Nephron progenitor cell (in vitro differentiated cells): ENCODE measurements around the gene RASL10B.

Experiments used
- DNase-seq: peaks from one replicate; pipeline ENCODE4 v3.0.0; 2021
- H3K27ac Mint-ChIP-seq: 2 replicates; pipeline ENCODE4 v1.8.0; 2021; ENCODE audit warnings: mild to moderate bottlenecking, moderate library complexity, mixed read lengths
- H3K27me3 Mint-ChIP-seq: 2 replicates; pipeline ENCODE4 v1.8.0; 2021; ENCODE audit warnings: mild to moderate bottlenecking, low read depth, mixed read lengths; ENCODE audit not compliant: poor library complexity
- H3K36me3 Mint-ChIP-seq: 2 replicates; pipeline ENCODE4 v1.8.0; 2021; ENCODE audit warnings: low read depth, mixed read lengths
- H3K4me1 Mint-ChIP-seq: 2 replicates; pipeline ENCODE4 v1.8.0; 2021; ENCODE audit warnings: mixed read lengths
- H3K4me3 Mint-ChIP-seq: 2 replicates; pipeline ENCODE4 v1.8.0; 2021; ENCODE audit warnings: mild to moderate bottlenecking, moderate library complexity, mixed read lengths
- H3K9me3 Mint-ChIP-seq: 2 replicates; pipeline ENCODE4 v1.8.0; 2021; ENCODE audit warnings: mild to moderate bottlenecking, moderate library complexity, mixed read lengths
- CTCF ChIP-seq: fragments of 200-600 bp; sonication (generic); IDR thresholded peaks from 2 replicates; pipeline ENCODE4 v1.5.0; 2021; ENCODE audit warnings: antibody characterized with exemption

RASL10B gene

DNA sequence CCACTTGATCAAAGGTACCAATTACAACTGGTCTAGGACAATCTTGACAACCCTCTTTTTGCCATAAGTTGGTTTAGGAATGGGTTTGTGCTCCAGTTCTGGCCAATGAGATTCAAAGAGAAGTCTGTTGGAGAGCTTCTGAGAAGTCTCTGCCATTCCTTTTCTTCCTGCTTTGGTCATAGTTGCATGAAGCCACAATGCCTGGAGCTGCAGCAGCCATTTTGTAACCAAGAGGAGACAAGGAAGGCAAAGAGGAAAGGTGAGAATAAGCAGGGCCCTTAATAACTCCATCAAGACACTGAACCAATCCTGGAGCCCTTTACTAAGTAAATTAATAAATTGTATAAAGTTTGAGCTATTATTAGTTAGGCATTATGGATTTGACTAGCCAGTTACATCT is 25.8 kb downstream of the RASL10B start:
- Mint-ChIP-seq H3K9me3 (no peaks in the 10 kb centered on the region), H3K4me3 (no peak overlapping the region)

DNA sequence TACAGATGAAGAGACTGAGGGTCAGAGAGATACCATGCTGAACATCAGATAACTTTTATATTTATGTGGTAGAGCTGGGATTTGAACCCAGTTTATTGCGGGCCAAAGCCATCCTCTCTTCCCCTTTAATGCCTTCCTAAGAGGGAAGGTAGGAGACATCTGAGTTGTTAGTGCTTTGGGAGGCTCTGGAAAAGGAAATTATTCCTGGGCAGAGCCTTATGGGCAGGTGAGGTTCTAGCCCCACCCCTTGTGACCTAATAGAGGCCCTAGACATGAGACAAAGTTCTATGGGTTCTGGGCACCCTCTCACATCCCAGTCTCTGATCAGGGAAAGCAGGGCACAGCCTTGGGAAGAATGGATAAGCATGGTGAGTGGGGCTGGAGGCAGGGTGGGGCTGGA is 29.1 kb downstream of the RASL10B start, which contains the start of gene C17orf50:
C17orf50 (plus strand) TSS at position 301 of the 400 bp plus-strand sequence; CDS start at position 356, 55 bp downstream.
- peaks cover 14% of the 10 kb centered on the region for H3K27me3 Mint-ChIP-seq
- no peaks in the 10 kb centered on the region for H3K9me3 Mint-ChIP-seq
- no peak for TF ChIP-seq CTCF
- no peak within 1 kb of the TSS for H3K4me3 Mint-ChIP-seq
- H3K4me1 Mint-ChIP-seq: peaks cover 18% of the 10 kb centered on the region
- DNase-seq: no peak
- H3K27ac Mint-ChIP-seq: no peak within 1 kb of the TSS
- H3K36me3 Mint-ChIP-seq: no peaks in the 10 kb centered on the region

More for the DNA sequence above, 25.8 kb downstream of the RASL10B start:
- Mint-ChIP-seq H3K27me3 (peaks cover 19% of the 10 kb centered on the region), H3K36me3 (no peaks in the 10 kb centered on the region), H3K27ac (no peak overlapping the region), H3K4me1 (peaks cover 12% of the 10 kb centered on the region)
- TF ChIP-seq CTCF: no peak
- DNase-seq: no peak

GRCh38 chr17:35761601-35762000 is 30.2 kb downstream of the RASL10B start:
- Mint-ChIP-seq H3K4me1 (peaks cover 25% of the 10 kb centered on the region), H3K9me3 (no peaks in the 10 kb centered on the region), H3K36me3 (no peaks in the 10 kb centered on the region), H3K27me3 (peaks cover 11% of the 10 kb centered on the region), H3K4me3 (no peak overlapping the region), H3K27ac (no peak overlapping the region)
- DNase-seq: no peak
- TF ChIP-seq CTCF: no peak

GRCh38 chr17:35763767-35764122 is 32.3 kb downstream of the RASL10B start:
- DNase-seq: no peak
- peak overlapping the region; percentile 74 for H3K4me3 Mint-ChIP-seq
- peaks cover 24% of the 10 kb centered on the region for H3K4me1 Mint-ChIP-seq
- H3K36me3 Mint-ChIP-seq: no peaks in the 10 kb centered on the region
- peaks cover 24% of the 10 kb centered on the region for H3K27me3 Mint-ChIP-seq
- TF ChIP-seq CTCF: no peak
- H3K27ac Mint-ChIP-seq: peak overlapping the region; percentile 22
- H3K9me3 Mint-ChIP-seq: no peaks in the 10 kb centered on the region

DNA sequence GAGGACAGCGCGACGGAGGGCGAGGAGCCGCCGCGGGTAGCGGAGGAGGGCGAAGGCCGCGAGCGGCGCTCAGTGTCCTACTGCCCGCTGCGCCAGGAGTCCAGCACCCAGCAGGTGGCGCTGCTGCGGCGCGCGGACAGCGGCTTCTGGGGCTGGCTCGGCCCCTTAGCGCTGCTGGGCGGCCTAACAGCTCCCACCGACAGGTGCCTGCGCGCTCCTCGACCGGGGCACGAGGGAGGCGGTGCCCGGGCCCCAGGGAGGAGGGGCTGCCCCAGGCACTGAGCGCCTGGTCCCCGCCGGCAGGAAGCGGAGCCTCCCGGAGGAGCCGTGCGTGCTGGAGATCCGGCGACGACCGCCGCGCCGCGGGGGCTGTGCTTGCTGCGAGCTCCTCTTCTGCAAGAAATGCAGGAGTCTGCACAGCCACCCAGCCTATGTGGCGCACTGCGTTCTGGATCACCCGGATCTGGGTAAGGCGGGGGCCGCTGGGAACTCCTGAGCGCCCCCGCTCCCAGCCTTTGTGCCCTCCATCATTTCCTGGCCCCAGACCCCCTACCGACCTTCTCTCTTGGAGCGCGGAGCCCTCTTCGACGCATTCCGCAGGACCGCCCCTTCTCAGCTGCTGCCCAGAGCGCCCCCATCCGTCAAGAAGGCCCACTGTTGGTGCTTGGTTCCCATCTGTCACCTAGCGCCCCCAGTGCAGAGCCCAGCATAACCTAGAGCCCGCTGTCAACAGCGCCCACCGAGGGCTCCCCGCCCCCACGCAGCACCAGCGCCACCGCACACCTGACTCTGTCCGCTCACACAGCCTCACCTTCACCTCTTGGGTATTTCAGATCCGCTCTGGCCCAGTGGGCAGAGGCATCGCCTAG is 32.9 kb downstream of the RASL10B start:
- H3K36me3 Mint-ChIP-seq: no peaks in the 10 kb centered on the region
- peak overlapping the region; percentile 84 for H3K4me3 Mint-ChIP-seq
- H3K4me1 Mint-ChIP-seq: peaks cover 19% of the 10 kb centered on the region
- peak; percentile 96 for DNase-seq
- TF ChIP-seq CTCF: peak; percentile 88
- no peaks in the 10 kb centered on the region for H3K9me3 Mint-ChIP-seq
- peaks cover 26% of the 10 kb centered on the region for H3K27me3 Mint-ChIP-seq
- no peak overlapping the region for H3K27ac Mint-ChIP-seq
